Ishikawa (cell line): ENCODE data around the gene CYP4F12.

Source experiments
- CEBPB ChIP-seq: IDR thresholded peaks from 2 replicates; pipeline ENCODE4 v1.6.1; 2012
- CREB1 ChIP-seq: IDR thresholded peaks from 2 replicates; pipeline ENCODE4 v1.6.1; 2012; ENCODE audit warnings: low read depth
- EGR1 ChIP-seq: IDR thresholded peaks from 2 replicates; pipeline ENCODE4 v1.6.1; 2012
- EP300 ChIP-seq: IDR thresholded peaks from 2 replicates; pipeline ENCODE4 v1.6.1; 2012; ENCODE audit warnings: borderline replicate concordance
- FOXM1 ChIP-seq: IDR thresholded peaks from 2 replicates; pipeline ENCODE4 v1.6.1; 2012; ENCODE audit warnings: low read depth, borderline replicate concordance
- MAX ChIP-seq: IDR thresholded peaks from 2 replicates; pipeline ENCODE4 v1.6.1; 2012
- NFIC ChIP-seq: IDR thresholded peaks from 2 replicates; pipeline ENCODE4 v1.6.1; 2012
- RAD21 ChIP-seq: IDR thresholded peaks from 2 replicates; pipeline ENCODE4 v1.6.1; 2012; ENCODE audit warnings: low read depth
- REST ChIP-seq: IDR thresholded peaks from 2 replicates; pipeline ENCODE4 v1.6.1; 2012; ENCODE audit warnings: low read depth, mild to moderate bottlenecking
- TAF1 ChIP-seq: IDR thresholded peaks from 2 replicates; pipeline ENCODE4 v1.6.1; 2012; ENCODE audit warnings: low read depth, mild to moderate bottlenecking
- TCF12 ChIP-seq: IDR thresholded peaks from 2 replicates; pipeline ENCODE4 v1.6.1; 2012; ENCODE audit warnings: low read depth
- TEAD4 ChIP-seq: IDR thresholded peaks from 2 replicates; pipeline ENCODE4 v1.6.1; 2012
- USF1 ChIP-seq: IDR thresholded peaks from 2 replicates; pipeline ENCODE4 v1.6.1; 2012
- YY1 ChIP-seq: IDR thresholded peaks from 2 replicates; pipeline ENCODE4 v1.6.1; 2012; ENCODE audit warnings: low read depth
- ZBTB7A ChIP-seq: IDR thresholded peaks from 2 replicates; pipeline ENCODE4 v1.6.1; 2012; ENCODE audit warnings: low read depth

The CYP4F12 gene

DNA sequence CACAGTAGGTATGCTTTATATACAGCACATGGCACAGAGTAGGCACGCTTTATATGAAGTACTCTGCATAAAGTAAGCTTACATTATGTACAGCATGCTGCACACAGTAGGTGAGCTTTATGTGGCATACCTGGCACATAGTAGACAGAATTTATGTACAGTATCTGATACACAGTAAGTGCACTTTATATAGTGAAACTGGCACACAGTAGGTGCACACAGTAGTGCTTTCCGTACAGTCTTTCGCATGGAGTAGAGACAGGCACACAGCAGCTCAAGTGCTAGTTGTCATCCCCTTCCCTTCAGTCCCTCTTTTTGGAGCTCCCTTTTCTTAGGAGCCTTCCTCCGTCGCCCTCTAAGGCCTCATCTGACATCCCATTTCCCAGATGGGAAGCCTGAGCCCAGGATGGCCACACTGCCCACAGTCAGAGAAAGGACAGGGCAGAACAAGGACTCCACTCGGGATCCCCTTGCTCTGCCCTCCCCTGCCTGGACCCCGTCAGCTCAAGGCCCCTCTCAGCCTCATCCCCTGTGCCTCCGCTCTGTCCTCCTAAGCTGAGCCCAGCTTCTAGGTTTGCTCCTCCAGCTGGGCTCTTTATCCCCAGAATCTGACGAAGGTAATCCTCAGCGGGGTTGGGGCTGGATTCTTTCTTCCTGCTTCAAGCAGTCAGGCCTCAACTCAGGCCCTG is 852 bp upstream of the CYP4F12 start:
- no peak for TF ChIP-seq YY1
- no peak for TF ChIP-seq CEBPB
- no peak for TF ChIP-seq FOXM1
- no peak for TF ChIP-seq REST
- no peak for TF ChIP-seq RAD21
- TF ChIP-seq NFIC, result no peak
- no peak for TF ChIP-seq CREB1
- TF ChIP-seq EGR1, result no peak
- TF ChIP-seq USF1, result no peak
- TF ChIP-seq MAX, result no peak
- no peak for TF ChIP-seq ZBTB7A
- TF ChIP-seq TCF12, result no peak
- TF ChIP-seq TAF1, result no peak
- TF ChIP-seq EP300, result no peak
- no peak for TF ChIP-seq TEAD4

DNA sequence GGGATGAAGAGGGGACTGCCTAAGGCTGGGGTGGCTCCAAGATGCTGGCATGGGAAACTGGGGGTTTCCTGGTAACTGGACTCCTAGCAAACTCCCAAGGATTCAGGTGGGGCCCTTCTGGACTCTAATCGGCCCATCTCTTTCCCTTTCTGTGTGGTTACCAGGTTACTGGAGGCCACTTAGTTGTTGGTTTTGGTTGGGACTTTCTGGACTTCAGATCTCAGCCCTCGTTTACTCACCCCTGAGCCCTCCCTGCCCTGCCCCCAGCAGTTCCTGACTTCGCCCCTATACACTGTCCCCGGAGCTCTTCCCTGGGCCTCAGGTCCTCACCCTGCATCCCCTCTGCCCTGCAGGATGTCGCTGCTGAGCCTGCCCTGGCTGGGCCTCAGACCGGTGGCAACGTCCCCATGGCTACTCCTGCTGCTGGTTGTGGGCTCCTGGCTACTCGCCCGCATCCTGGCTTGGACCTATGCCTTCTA is 328 bp downstream of the CYP4F12 start:
- TF ChIP-seq CREB1 (no peak), MAX (no peak), REST (no peak), CEBPB (no peak), EP300 (no peak), RAD21 (no peak), FOXM1 (no peak), NFIC (no peak), EGR1 (no peak), TCF12 (no peak), TAF1 (no peak), TEAD4 (no peak), ZBTB7A (no peak), USF1 (no peak), YY1 (no peak)

GRCh38 chr19:15675560-15675959 is 2.7 kb downstream of the CYP4F12 start:
- TF ChIP-seq ZBTB7A (no peak), USF1 (no peak), CREB1 (no peak), EGR1 (no peak)

DNA sequence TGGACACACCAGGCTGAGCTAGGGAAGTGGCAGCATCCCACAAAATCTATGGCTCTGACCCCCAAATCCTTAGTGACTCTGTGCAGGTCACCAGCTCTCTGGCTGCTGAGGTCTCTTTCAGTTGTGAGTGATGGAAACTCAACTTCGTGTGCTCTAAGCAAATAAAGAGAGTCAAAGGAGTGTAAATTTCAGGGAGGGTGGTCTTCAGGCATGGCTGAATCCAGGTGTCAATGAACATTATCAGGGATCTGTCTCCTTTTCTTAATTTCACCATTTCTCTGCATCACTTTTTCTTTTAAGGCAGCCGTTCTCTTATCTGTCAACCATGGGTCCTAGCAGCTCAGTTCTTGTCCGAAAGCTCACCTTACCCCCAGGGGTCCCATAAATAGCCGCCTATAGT is 6.2 kb downstream of the CYP4F12 start:
- no peak for TF ChIP-seq TCF12
- no peak for TF ChIP-seq TEAD4
- TF ChIP-seq YY1, result no peak
- TF ChIP-seq USF1, result no peak
- no peak for TF ChIP-seq EGR1

DNA sequence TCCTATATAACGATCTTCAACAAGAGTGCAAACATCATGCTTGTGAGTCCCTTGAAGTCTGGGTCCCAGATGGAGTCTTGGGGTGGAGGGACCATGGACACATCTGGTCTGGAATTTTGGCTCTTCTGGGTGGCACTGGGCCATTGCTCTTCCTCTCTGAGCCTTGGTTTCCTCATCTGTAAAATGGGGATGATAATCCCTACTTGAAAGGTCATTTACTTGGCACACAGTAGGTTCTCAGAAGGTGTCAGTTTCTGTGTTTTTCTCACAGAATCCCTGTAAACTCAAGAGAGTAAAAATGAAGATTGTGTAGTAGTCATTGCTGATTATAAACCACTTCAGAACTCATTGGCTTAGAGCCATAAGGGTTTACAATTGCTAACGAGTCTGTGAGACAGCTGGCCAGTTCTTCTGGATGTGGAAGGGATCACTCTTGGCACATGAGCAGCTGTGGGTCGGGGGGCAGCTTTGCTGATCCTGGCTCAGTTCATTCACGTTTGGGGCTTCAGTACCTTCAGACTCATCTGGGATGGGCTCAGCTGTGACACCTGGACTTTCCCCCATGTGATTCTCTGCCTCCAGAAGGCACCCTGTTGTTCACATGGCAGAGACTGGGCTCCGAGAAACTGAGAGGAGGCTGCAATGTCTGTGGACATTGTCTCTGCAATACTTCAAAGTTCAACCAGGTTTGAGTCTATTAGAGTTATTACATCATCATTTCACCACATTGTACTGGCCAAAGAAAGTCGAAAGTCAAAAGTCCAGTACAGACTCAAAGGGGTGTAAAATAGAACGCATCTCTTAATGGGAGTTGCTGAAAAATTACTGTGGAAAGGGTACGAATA is 7.8 kb downstream of the CYP4F12 start:
- TF ChIP-seq YY1 (no peak), REST (no peak)
